H1 (cell line): ENCODE measurements around the gene SCN3B. TPM values are rescaled to one million over a fixed set of nuclear protein-coding genes. Genes with fewer than 3 reads are reported as not detected.

Experiments
- CTCF ChIA-PET: fragments of 300-600 bp; sonication (Branson Sonifier 250); formaldehyde crosslinking; loops from one replicate; lab custom pipeline; 2021; ENCODE audit not compliant: partially characterized antibody; lab: Charles Lee
- POLR2A ChIA-PET: fragments of 300-600 bp; sonication (Branson Sonifier 250); formaldehyde crosslinking; loops from one replicate; lab custom pipeline; 2021; ENCODE audit warnings: inconsistent platforms; ENCODE audit not compliant: partially characterized antibody; lab: Charles Lee
- DNase-seq, 2 experiments: peaks; one replicate each; pipeline versions ENCODE4 v3.0.0 to v3.0.0-alpha.2; 2010 to 2022; ENCODE audit warnings: low spot score in 2 of 2, low read depth in 1 of 2, mixed read lengths in 1 of 2
- FAIRE-seq: peaks from 2 replicates; lab custom pipeline; 2011; peaks lifted over from hg19 to GRCh38; lab: Jason Lieb, UNC
- H2AFZ ChIP-seq: 2 replicates; pipeline ENCODE4 v1.8.1; 2012; ENCODE audit warnings: low read length, inconsistent platforms
- H2AK5ac ChIP-seq: 2 replicates; pipeline ENCODE4 v1.6.1; 2013; ENCODE audit warnings: low read depth, low read length
- H2BK120ac ChIP-seq: replicated peaks from 2 replicates; pipeline ENCODE3; 2013; ENCODE audit warnings: low read depth, low read length, inconsistent platforms
- H2BK12ac ChIP-seq: 2 replicates; pipeline ENCODE4 v1.6.1; 2013; ENCODE audit warnings: low read depth, low read length
- H2BK15ac ChIP-seq: 2 replicates; pipeline ENCODE4 v1.6.1; 2013; ENCODE audit warnings: low read length
- H2BK20ac ChIP-seq: 2 replicates; pipeline ENCODE4 v1.6.1; 2013; ENCODE audit warnings: low read length
- H2BK5ac ChIP-seq: 2 replicates; pipeline ENCODE4 v1.6.1; 2013; ENCODE audit warnings: low read depth, low read length
- H3K14ac ChIP-seq: 2 replicates; pipeline ENCODE4 v1.6.1; 2013; ENCODE audit warnings: inconsistent platforms; ENCODE audit not compliant: insufficient read length
- H3K18ac ChIP-seq: 2 replicates; pipeline ENCODE4 v1.6.1; 2013; ENCODE audit warnings: low read length; ENCODE audit errors: extremely low read depth
- H3K23ac ChIP-seq: 2 replicates; pipeline ENCODE4 v1.6.1; 2013; ENCODE audit warnings: inconsistent platforms; ENCODE audit not compliant: insufficient read length
- H3K23me2 ChIP-seq: 2 replicates; pipeline ENCODE4 v1.6.1; 2013; ENCODE audit warnings: low read depth, low read length
- H3K27ac ChIP-seq: 2 replicates; pipeline ENCODE4 v1.6.1; 2011; ENCODE audit warnings: low read depth, low read length, inconsistent platforms
- H3K27me3 ChIP-seq, 4 experiments: replicated peaks in 1 of 4; 1 replicate in 1 of 4; 2 replicates in 3 of 4; pipeline versions ENCODE4 v1.6.1 to v1.8.1; 2011 to 2013; ENCODE audit warnings: low read length in 3 of 4, mild to moderate bottlenecking in 3 of 4, inconsistent platforms in 2 of 4, mixed read lengths in 2 of 4, moderate library complexity in 1 of 4; ENCODE audit not compliant: control insufficient read depth in 3 of 4, insufficient read depth in 3 of 4; ENCODE audit errors: extremely low read depth in 1 of 4
- H3K36me3 ChIP-seq, 4 experiments: 2 replicates each; pipeline versions ENCODE4 v1.6.1 to v1.8.1; 2011 to 2013; ENCODE audit warnings: mild to moderate bottlenecking in 4 of 4, low read length in 3 of 4, moderate library complexity in 2 of 4, control low read depth in 1 of 4, inconsistent platforms in 1 of 4; ENCODE audit not compliant: insufficient read depth in 4 of 4, control insufficient read depth in 2 of 4
- H3K4ac ChIP-seq: replicated peaks from 2 replicates; pipeline ENCODE3; 2013; ENCODE audit warnings: low read length, low read depth, mixed read lengths, inconsistent platforms; ENCODE audit not compliant: insufficient read length
- H3K4me1 ChIP-seq, 4 experiments: replicated peaks in 1 of 4; 1 replicate in 1 of 4; 2 replicates in 3 of 4; pipeline versions ENCODE4 v1.6.1 to v1.8.1; 2011 to 2013; ENCODE audit warnings: low read length in 3 of 4, inconsistent platforms in 2 of 4, mixed read lengths in 1 of 4; ENCODE audit not compliant: insufficient read depth in 4 of 4, control insufficient read depth in 3 of 4
- H3K4me2 ChIP-seq, 2 experiments: 2 replicates each; pipeline versions ENCODE4 v1.6.1 to v1.8.1; 2011 to 2013; ENCODE audit warnings: low read depth in 2 of 2, low read length in 2 of 2, control low read depth in 1 of 2, inconsistent platforms in 1 of 2, mild to moderate bottlenecking in 1 of 2; ENCODE audit not compliant: insufficient read depth in 1 of 2
- H3K4me3 ChIP-seq, 4 experiments: fragments of 200-600, 300-600 bp in 1 of 4; sonication (generic), shearing (Covaris generic), sonication (Bioruptor Twin) in 1 of 4; 2 replicates each; pipeline versions ENCODE4 v1.5.1 to v1.8.1; 2011 to 2016; ENCODE audit warnings: low read length in 4 of 4, low read depth in 3 of 4, control low read depth in 2 of 4, inconsistent platforms in 2 of 4, mild to moderate bottlenecking in 2 of 4, mixed read lengths in 1 of 4, moderate library complexity in 1 of 4; ENCODE audit not compliant: insufficient read depth in 2 of 4; ENCODE audit errors: extremely low read depth in 1 of 4
- H3K56ac ChIP-seq: replicated peaks from 2 replicates; pipeline ENCODE3; 2013; ENCODE audit warnings: low read depth, mild to moderate bottlenecking, mixed read lengths, low read length, inconsistent platforms; ENCODE audit not compliant: insufficient read length
- H3K79me1 ChIP-seq: 2 replicates; pipeline ENCODE4 v1.6.1; 2013; ENCODE audit warnings: low read depth, low read length, control low read depth
- H3K79me2 ChIP-seq, 2 experiments: 2 replicates each; pipeline versions ENCODE4 v1.6.1 to v1.8.1; 2012 to 2013; ENCODE audit warnings: low read length in 2 of 2, mild to moderate bottlenecking in 2 of 2, inconsistent platforms in 1 of 2; ENCODE audit not compliant: insufficient read depth in 2 of 2, control insufficient read depth in 1 of 2
- H3K9ac ChIP-seq, 4 experiments: replicated peaks in 1 of 4; 1 replicate in 1 of 4; 2 replicates in 3 of 4; pipeline versions ENCODE4 v1.6.1 to v1.8.1; 2011 to 2013; ENCODE audit warnings: low read depth in 3 of 4, low read length in 3 of 4, control low read depth in 2 of 4, mild to moderate bottlenecking in 2 of 4, moderate library complexity in 2 of 4, inconsistent platforms in 1 of 4; ENCODE audit errors: extremely low read depth in 1 of 4
- H3K9me3 ChIP-seq, 2 experiments: 2 replicates each; pipeline versions ENCODE4 v1.6.1 to v1.8.1; 2012 to 2013; ENCODE audit warnings: mild to moderate bottlenecking in 2 of 2, moderate library complexity in 2 of 2, control low read depth in 1 of 2, inconsistent platforms in 1 of 2, low read depth in 1 of 2, low read length in 1 of 2, mixed read lengths in 1 of 2; ENCODE audit not compliant: insufficient read depth in 2 of 2
- H4K20me1 ChIP-seq, 2 experiments: replicated peaks in 1 of 2; 2 replicates each; pipeline versions ENCODE3 to v1.8.1; 2011 to 2013; ENCODE audit warnings: inconsistent platforms in 2 of 2, low read length in 2 of 2, mild to moderate bottlenecking in 1 of 2; ENCODE audit not compliant: insufficient read depth in 2 of 2, control insufficient read depth in 1 of 2
- H4K5ac ChIP-seq: 2 replicates; pipeline ENCODE4 v1.6.1; 2013; ENCODE audit warnings: low read length, low read depth, mixed read lengths, inconsistent platforms; ENCODE audit not compliant: insufficient read length
- H4K8ac ChIP-seq: 2 replicates; pipeline ENCODE4 v1.8.0; 2013; ENCODE audit warnings: mild to moderate bottlenecking, moderate library complexity, low read length, inconsistent platforms; ENCODE audit not compliant: insufficient read depth; ENCODE audit errors: extremely low read depth
- H4K91ac ChIP-seq: replicated peaks from 2 replicates; pipeline ENCODE3; 2013; ENCODE audit warnings: low read length, mixed read lengths, inconsistent platforms; ENCODE audit not compliant: insufficient read length
- CBX5 ChIP-seq: fragments of 300-800, 300-1000 bp; sonication (generic); IDR thresholded peaks from 2 replicates; pipeline ENCODE4 v1.7.1; 2016; ENCODE audit warnings: antibody characterized with exemption, low read length, low read depth
- CTBP2 ChIP-seq: IDR thresholded peaks from 2 replicates; pipeline ENCODE4 v1.7.0; 2011; ENCODE audit warnings: borderline replicate concordance, mild to moderate bottlenecking, moderate library complexity, mixed read lengths, low read length; ENCODE audit not compliant: insufficient read depth, insufficient read length
- HDAC2 ChIP-seq, 2 experiments: fragments of 300-600 bp in 1 of 2; sonication (generic) in 1 of 2; IDR thresholded peaks; 2 replicates each; pipeline ENCODE4 v1.6.1; 2011 to 2012; ENCODE audit warnings: low read depth in 2 of 2, low read length in 2 of 2, mild to moderate bottlenecking in 2 of 2, moderate library complexity in 2 of 2, borderline replicate concordance in 1 of 2, inconsistent platforms in 1 of 2
- NRF1 ChIP-seq: IDR thresholded peaks from 2 replicates; pipeline ENCODE4 v1.6.1; 2011; ENCODE audit warnings: mild to moderate bottlenecking, low read depth, low read length, improper control_type of control experiment
- TEAD4 ChIP-seq: IDR thresholded peaks from 2 replicates; pipeline ENCODE4 v1.6.1; 2012; ENCODE audit warnings: low read depth, low read length, inconsistent platforms, mixed read lengths
- ZNF274 ChIP-seq: IDR thresholded peaks from 2 replicates; pipeline ENCODE4 v1.7.0; 2012; ENCODE audit warnings: low read length, borderline replicate concordance; ENCODE audit errors: extremely low read depth
- WGBS, 2 experiments: shearing (Covaris generic) in 1 of 2; methylation state at CpG; one replicate each; pipeline versions ENCODE4 v1.1.6 to v1.1.7; 2013 to 2015; ENCODE audit warnings: low lambda C conversion rate in 2 of 2, mixed read lengths in 2 of 2, inconsistent platforms in 1 of 2, low coverage in 1 of 2, missing lambda C conversion rate in 1 of 2; ENCODE audit not compliant: insufficient replicate concordance in 2 of 2, insufficient coverage in 1 of 2, insufficient read length in 1 of 2; ENCODE audit errors: extremely low coverage in 1 of 2, missing lambda C conversion rate in 1 of 2; 5-methylcytosine and 5-hydroxymethylcytosine counted together
- polyA plus RNA-seq, 7 experiments: library from polyadenylated mRNA; depleted of rRNA in 3 of 7; stranded (reverse) in 5 of 7; unstranded in 2 of 7; fragments of >200 nt in 5 of 7; fragments of 200-250 nt in 2 of 7; gene quantifications; 1 replicate in 5 of 7; 2 replicates in 1 of 7; 4 replicates in 1 of 7; pipeline versions ENCODE4 v1.2.1 to v1.2.3, GENCODE V29; 2011 to 2013; ENCODE audit warnings: missing spikeins in 2 of 7, mixed read lengths in 2 of 7
- total RNA-seq: library from RNA; stranded (reverse); fragmentation: NEBNext Ultra II Directional; extraction: Animal tissue kit (Norgen Biotek cat#: 25700); gene quantifications from 2 replicates; pipeline ENCODE4 v1.2.1, GENCODE V29; 2021
- TF ChIP-seq, protein P1 (sequence below), 3 experiments: IDR thresholded peaks; 1 replicate in 2 of 3; 2 replicates in 1 of 3; pipeline versions ENCODE4 v1.5.1 to v1.6.1; 2011; ENCODE audit warnings: low read length in 3 of 3, mild to moderate bottlenecking in 3 of 3, inconsistent platforms in 2 of 3, low read depth in 1 of 3, moderate library complexity in 1 of 3; ENCODE audit not compliant: insufficient read depth in 1 of 3; ENCODE audit errors: control extremely low read depth in 1 of 3

Gene SCN3B
- total and polyA plus RNA-seq, 2 of the 8 experiments (the other 6 are each of a cell fraction or from before 2014, with no cell fraction given) = 0.67 to 1.1 TPM

DNA sequence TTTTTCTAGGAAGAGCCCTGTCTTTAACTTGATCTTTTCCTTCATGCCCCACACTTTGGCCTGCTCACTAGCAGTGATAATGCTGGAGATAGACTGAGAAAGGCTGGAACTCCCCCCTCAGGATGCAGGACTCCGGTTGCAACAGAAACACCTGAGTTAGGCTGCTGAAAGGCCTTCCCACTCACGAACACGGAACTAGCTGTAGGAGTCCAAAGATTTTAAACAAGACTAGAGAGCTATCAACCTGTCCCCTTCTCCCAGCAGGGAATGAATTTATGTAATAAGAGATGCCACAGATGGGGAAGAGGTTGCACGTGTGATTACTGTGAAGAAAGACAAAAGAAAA lies 13.0 kb downstream of the SCN3B start:
- 0 out of 2 replicates have a peak overlapping the region, but pooled peaks have one; percentile 50 for H2BK12ac ChIP-seq
- no peak overlapping the region for H4K5ac ChIP-seq
- no peaks in the 10 kb centered on the region for H3K79me2 ChIP-seq
- CTCF ChIA-PET = interaction anchor here (0.6 to 9.6 kb wide), 16 partner anchors 8 to 341 kb away, joined by 3 to 301 read pairs (median 4); partner anchors contain the start of gene SCN3B
- H3K36me3 ChIP-seq = no peaks in the 10 kb centered on the region
- no peak overlapping the region for H3K9ac ChIP-seq
- 81% methylated on average over 4 of the region's 4 CpGs; no CpG with 5 or more reads in 1 of the 2 experiments for WGBS, 2 experiments
- no peak overlapping the region for H3K4me2 ChIP-seq
- H3K27me3 ChIP-seq = 0 out of 7 replicates have a peak, but pooled peaks cover 0 to 2% (median 0%) of the 10 kb centered on the region in 4 experiments
- H2BK120ac ChIP-seq = no peak overlapping the region
- peak overlapping the region; percentile 87 for H2AFZ ChIP-seq
- H3K23me2 ChIP-seq = no peaks in the 10 kb centered on the region
- H3K4ac ChIP-seq = no peak overlapping the region
- no peak overlapping the region for H2BK20ac ChIP-seq
- H3K79me1 ChIP-seq = no peaks in the 10 kb centered on the region
- DNase-seq (no peak), FAIRE-seq (no peak)
- no peak overlapping the region for H3K23ac ChIP-seq
- H3K27ac ChIP-seq = no peak overlapping the region
- H2BK5ac ChIP-seq = no peak overlapping the region
- H3K4me3 ChIP-seq = no peak overlapping the region
- no peak overlapping the region for H4K8ac ChIP-seq
- POLR2A ChIA-PET = interaction anchor here (1.1 to 1.2 kb wide), 2 partner anchors 66 to 207 kb away, joined by 3 read pairs; no protein-coding TSS in a partner anchor
- H3K9me3 ChIP-seq = no peaks in the 10 kb centered on the region
- no peak overlapping the region for H2AK5ac ChIP-seq
- H4K20me1 ChIP-seq = no peaks in the 10 kb centered on the region
- no peak overlapping the region for H2BK15ac ChIP-seq
- H3K18ac ChIP-seq = peak overlapping the region; percentile 48
- H4K91ac ChIP-seq = no peak overlapping the region
- no peak overlapping the region for H3K14ac ChIP-seq
- no peak overlapping the region for H3K56ac ChIP-seq
- H3K4me1 ChIP-seq = peaks cover 0 to 4% (median 3%) of the 10 kb centered on the region in 4 experiments; a peak in 5 of 7 replicates
- TF ChIP-seq TEAD4 (no peak), HDAC2 (IDR thresholded peaks at IDR 0.05; ENCODE audit: borderline replicate concordance in 1 of 2, low read depth in 2 of 2, low read length in 2 of 2) (no peak), NRF1 (no peak), CTBP2 (no peak), CBX5 (no peak), ZNF274 (no peak)
- TF ChIP-seq, protein P1, sequence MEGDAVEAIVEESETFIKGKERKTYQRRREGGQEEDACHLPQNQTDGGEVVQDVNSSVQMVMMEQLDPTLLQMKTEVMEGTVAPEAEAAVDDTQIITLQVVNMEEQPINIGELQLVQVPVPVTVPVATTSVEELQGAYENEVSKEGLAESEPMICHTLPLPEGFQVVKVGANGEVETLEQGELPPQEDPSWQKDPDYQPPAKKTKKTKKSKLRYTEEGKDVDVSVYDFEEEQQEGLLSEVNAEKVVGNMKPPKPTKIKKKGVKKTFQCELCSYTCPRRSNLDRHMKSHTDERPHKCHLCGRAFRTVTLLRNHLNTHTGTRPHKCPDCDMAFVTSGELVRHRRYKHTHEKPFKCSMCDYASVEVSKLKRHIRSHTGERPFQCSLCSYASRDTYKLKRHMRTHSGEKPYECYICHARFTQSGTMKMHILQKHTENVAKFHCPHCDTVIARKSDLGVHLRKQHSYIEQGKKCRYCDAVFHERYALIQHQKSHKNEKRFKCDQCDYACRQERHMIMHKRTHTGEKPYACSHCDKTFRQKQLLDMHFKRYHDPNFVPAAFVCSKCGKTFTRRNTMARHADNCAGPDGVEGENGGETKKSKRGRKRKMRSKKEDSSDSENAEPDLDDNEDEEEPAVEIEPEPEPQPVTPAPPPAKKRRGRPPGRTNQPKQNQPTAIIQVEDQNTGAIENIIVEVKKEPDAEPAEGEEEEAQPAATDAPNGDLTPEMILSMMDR (IDR thresholded peaks at IDR 0.05; ENCODE audit: control extremely low read depth in 1 of 3, insufficient read depth in 1 of 3, low read depth in 1 of 3, low read length in 3 of 3) = no peak
